Activated B cell treated with CpG ODN at 0.5 μM for 24 hours (primary cell): ENCODE data around the gene QDPR. TPM values are rescaled to one million over a fixed set of nuclear protein-coding genes. Genes with fewer than 3 reads are reported as not detected.

ENCODE experiments used
- ATAC-seq: fragments of 200-7000 bp; cut with Tn5 transposase; one replicate; pipeline ENCODE4 v1.10.0; 2021; ENCODE audit warnings: low read depth, mild to moderate bottlenecking, moderate library complexity
- CTCF ChIA-PET: fragments of 350-600 bp; sonication (Branson Sonifier 250); formaldehyde crosslinking; loops from one replicate; lab custom pipeline; 2021; ENCODE audit warnings: antibody characterized with exemption; lab: Charles Lee
- POLR2A ChIA-PET: fragments of 350-600 bp; sonication (Branson Sonifier 250); formaldehyde crosslinking; loops from one replicate; lab custom pipeline; 2021; ENCODE audit warnings: antibody characterized with exemption; lab: Charles Lee
- DNase-seq: peaks from one replicate; pipeline ENCODE4 v3.0.0; 2022
- H3K27ac Mint-ChIP-seq: one replicate; pipeline ENCODE4 v1.8.0; 2020; ENCODE audit warnings: mixed read lengths
- H3K27me3 Mint-ChIP-seq: one replicate; pipeline ENCODE4 v1.8.0; 2021; ENCODE audit warnings: mixed read lengths
- H3K36me3 Mint-ChIP-seq: one replicate; pipeline ENCODE4 v1.8.0; 2021; ENCODE audit warnings: low read depth, mixed read lengths
- H3K4me1 Mint-ChIP-seq: one replicate; pipeline ENCODE4 v1.8.0; 2021; ENCODE audit warnings: mixed read lengths
- H3K4me3 Mint-ChIP-seq: one replicate; pipeline ENCODE4 v1.8.0; 2020; ENCODE audit warnings: mild to moderate bottlenecking, mixed read lengths
- H3K9me3 Mint-ChIP-seq: one replicate; pipeline ENCODE4 v1.8.0; 2020; ENCODE audit warnings: mixed read lengths
- intact Hi-C: fragments of 100-400 bp; cut with micrococcal nuclease; formaldehyde crosslinking; loops from one replicate; pipeline ENCODE4 v1.15.1; 2024
- total RNA-seq: library from RNA; stranded (reverse); gene quantifications from 2 replicates; pipeline ENCODE4 v1.2.3, GENCODE V29; 2022
- TF ChIP-seq, protein P1 (sequence below): fragments of 200-600 bp; IDR thresholded peaks from one replicate; pipeline ENCODE4 v1.8.0; 2022; ENCODE audit warnings: antibody characterized with exemption, mild to moderate bottlenecking

The QDPR gene
- total RNA-seq, 1 donor from 2014 or later, result 7.2 TPM

DNA sequence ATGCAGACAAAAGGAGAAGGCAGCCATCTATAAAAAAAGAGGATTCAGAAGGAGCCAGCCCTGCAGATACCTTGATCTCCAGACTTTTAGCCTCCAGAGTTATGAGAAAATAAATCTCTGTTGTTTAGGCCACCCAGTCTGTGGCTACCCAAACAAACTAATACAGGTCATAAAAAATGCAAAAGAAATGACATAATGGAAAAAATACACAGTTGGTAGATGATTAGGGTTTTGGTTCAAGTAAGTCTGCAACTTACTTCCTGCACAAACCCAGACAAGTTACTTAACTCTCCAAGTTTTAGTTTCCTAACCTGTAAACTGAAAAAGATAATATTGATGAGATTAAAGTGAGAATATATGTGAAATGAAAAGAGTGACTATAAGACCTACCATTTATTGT is 11.3 kb downstream of the QDPR start:
- Mint-ChIP-seq H3K4me3 (no peak overlapping the region), H3K4me1 (no peaks in the 10 kb centered on the region), H3K27me3 (no peaks in the 10 kb centered on the region), H3K27ac (no peak overlapping the region), H3K9me3 (no peaks in the 10 kb centered on the region), H3K36me3 (peaks cover 47% of the 10 kb centered on the region)
- intact Hi-C loops, result no loop called here
- ChIA-PET POLR2A (no interaction called here), CTCF (no interaction called here)
- DNase-seq (no peak), ATAC-seq (no peak)
- TF ChIP-seq, protein P1, sequence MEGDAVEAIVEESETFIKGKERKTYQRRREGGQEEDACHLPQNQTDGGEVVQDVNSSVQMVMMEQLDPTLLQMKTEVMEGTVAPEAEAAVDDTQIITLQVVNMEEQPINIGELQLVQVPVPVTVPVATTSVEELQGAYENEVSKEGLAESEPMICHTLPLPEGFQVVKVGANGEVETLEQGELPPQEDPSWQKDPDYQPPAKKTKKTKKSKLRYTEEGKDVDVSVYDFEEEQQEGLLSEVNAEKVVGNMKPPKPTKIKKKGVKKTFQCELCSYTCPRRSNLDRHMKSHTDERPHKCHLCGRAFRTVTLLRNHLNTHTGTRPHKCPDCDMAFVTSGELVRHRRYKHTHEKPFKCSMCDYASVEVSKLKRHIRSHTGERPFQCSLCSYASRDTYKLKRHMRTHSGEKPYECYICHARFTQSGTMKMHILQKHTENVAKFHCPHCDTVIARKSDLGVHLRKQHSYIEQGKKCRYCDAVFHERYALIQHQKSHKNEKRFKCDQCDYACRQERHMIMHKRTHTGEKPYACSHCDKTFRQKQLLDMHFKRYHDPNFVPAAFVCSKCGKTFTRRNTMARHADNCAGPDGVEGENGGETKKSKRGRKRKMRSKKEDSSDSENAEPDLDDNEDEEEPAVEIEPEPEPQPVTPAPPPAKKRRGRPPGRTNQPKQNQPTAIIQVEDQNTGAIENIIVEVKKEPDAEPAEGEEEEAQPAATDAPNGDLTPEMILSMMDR, result no peak

DNA sequence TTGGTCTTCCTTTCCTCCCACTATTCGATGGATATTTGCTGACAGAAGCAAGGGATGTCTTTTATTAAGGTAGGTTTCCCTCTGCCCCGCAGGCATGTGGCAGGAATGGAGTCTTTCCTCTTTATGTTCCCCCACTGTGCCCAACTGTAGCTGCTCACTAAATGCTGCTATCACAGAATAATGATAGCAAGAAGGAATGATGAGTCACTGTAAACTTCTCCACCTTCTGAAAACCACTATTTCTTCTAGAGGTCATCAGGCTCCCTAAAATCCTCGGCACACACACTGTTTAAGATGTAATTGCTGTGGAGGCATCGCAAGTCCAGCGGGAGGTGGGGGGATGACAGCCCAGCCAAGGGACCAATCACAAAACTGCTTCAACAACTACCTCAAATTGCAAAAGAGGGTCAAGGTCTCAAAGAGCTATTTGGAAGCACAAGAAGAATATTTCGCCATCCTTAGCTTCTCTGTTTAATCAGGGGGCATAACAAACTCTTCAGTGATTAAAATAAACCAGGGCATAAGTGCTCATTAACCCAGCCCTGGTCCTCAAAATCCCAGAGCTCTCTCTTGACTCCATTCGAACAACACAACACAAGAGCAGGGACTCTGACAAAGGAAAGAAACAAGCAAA is 13.9 kb downstream of the QDPR start:
- DNase-seq (no peak), ATAC-seq (no peak)
- Mint-ChIP-seq H3K36me3 (peaks cover 44% of the 10 kb centered on the region), H3K27me3 (no peaks in the 10 kb centered on the region), H3K9me3 (no peaks in the 10 kb centered on the region), H3K4me1 (no peaks in the 10 kb centered on the region), H3K27ac (no peak overlapping the region), H3K4me3 (no peak overlapping the region)
- ChIA-PET POLR2A (no interaction called here), CTCF (interaction anchor here (0.6 kb wide), 1 partner anchor 26 kb away, joined by 3 read pairs; no protein-coding TSS in a partner anchor)
- TF ChIP-seq, protein P1, result no peak
- intact Hi-C loops, result no loop called here

- TF ChIP-seq, protein P1, result no peak
- no peak for ATAC-seq
- Mint-ChIP-seq H3K36me3 (peaks cover 42% of the 10 kb centered on the region), H3K9me3 (no peaks in the 10 kb centered on the region), H3K27ac (no peak overlapping the region), H3K4me3 (no peak overlapping the region), H3K27me3 (no peaks in the 10 kb centered on the region), H3K4me1 (peaks cover 3% of the 10 kb centered on the region)
- intact Hi-C loops, result no loop called here
- no peak for DNase-seq
- POLR2A ChIA-PET, result no interaction called here
- CTCF ChIA-PET, result no interaction called here
Measured at GRCh38 chr4:17494258-17495190, 17.4 kb downstream of the QDPR start.

DNA sequence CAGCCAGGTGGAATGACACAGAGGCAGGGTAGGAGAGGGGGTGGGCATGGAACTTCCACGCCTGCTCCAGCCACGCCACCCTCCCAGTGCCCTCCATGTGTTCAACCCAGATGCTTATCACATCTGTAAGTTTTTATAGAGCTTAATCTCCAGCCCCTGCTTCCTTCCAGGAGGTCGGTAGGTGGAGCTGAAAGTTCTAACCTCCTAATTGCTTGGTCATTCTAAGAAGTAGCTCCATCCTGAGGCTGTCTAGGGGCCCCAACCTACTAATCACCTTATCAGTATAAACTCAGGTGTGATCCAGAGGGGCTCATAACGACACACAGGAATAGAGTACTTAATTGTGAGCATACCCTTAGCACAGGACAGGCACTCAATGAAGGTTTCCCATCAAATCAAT is 18.3 kb downstream of the QDPR start:
- DNase-seq (no peak), ATAC-seq (no peak)
- TF ChIP-seq, protein P1, result no peak
- H3K4me1 Mint-ChIP-seq, result peaks cover 4% of the 10 kb centered on the region
- no peak overlapping the region for H3K4me3 Mint-ChIP-seq
- no peaks in the 10 kb centered on the region for H3K9me3 Mint-ChIP-seq
- POLR2A ChIA-PET, result no interaction called here
- CTCF ChIA-PET, result no interaction called here
- H3K27me3 Mint-ChIP-seq, result no peaks in the 10 kb centered on the region
- no peak overlapping the region for H3K27ac Mint-ChIP-seq
- H3K36me3 Mint-ChIP-seq, result peaks cover 41% of the 10 kb centered on the region
- intact Hi-C loops, result no loop called here

GRCh38 chr4:17492876-17493275 is 19.0 kb downstream of the QDPR start:
- intact Hi-C loops, result no loop called here
- Mint-ChIP-seq H3K4me1 (peaks cover 4% of the 10 kb centered on the region), H3K4me3 (no peak overlapping the region), H3K36me3 (peaks cover 42% of the 10 kb centered on the region), H3K27me3 (no peaks in the 10 kb centered on the region), H3K9me3 (no peaks in the 10 kb centered on the region), H3K27ac (no peak overlapping the region)
- ChIA-PET POLR2A (no interaction called here), CTCF (no interaction called here)
- TF ChIP-seq, protein P1, result no peak
- no peak for DNase-seq
- ATAC-seq, result no peak
